ENCODE measurements around the gene ZBTB3.
"Not testable (repeated sequence)": the region's sequence is repeated elsewhere in the genome, so short reads cannot be mapped to it uniquely, and the experiment has no call there.

The ZBTB3 gene

GRCh38 chr11:62716206-62716605, 37.8 kb downstream of the ZBTB3 start:
- DNase-seq (ENCODE audit: low read depth): no peak

- DNase-seq (ENCODE audit: low read depth): no peak
These were observed 38.5 kb downstream of the ZBTB3 start for GRCh38 chr11:62715150-62716130.

DNA sequence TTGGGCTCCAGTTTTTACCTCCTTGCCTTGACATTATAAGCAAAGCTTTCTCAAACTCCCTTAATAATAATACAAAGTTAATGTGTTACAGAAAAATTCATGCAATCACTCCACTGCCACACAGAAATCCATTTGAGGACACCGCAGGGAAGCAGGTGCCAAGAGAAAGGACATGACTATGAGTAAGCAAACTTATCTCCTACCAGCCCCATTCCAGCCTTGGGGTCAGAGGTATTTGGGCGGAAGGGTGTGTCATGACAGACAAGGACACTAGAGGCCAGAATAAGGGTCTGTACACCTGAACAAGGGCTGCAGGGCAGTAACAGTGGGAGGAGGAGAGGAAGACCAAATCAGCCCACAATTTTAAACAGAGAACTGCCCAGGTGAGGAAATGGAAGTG, 40.6 kb downstream of the ZBTB3 start:
- DNase-seq (ENCODE audit: low read depth): no peak

DNA sequence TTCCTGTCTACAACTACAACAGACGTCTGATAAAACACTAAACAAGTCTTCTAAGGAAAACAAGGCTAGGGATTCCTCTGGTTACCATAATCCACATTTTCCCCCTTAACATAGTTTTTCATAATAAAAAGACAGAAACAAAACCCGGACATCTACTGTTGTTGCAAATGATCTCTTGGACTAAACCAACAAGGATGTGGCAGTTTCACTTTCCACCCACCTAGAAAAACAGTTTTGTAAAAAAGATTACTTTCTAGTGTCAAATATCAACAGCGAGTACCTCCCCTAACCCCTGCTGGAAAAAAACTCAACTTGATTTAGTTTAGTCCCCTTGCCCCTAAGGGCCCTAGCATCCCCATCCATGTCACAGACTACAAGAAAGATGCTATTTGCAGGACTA, 41.1 kb downstream of the ZBTB3 start:
- no peak for DNase-seq (ENCODE audit: low read depth)

- no peak for DNase-seq (ENCODE audit: low read depth)
These were observed 41.6 kb downstream of the ZBTB3 start for GRCh38 chr11:62712276-62712812.

GRCh38 chr11:62710001-62710345, 44.0 kb downstream of the ZBTB3 start:
- DNase-seq (ENCODE audit: low read depth): no peak

- peak; percentile 94 for DNase-seq (ENCODE audit: low read depth)
These were observed 44.5 kb downstream of the ZBTB3 start for GRCh38 chr11:62709247-62710000.

DNA sequence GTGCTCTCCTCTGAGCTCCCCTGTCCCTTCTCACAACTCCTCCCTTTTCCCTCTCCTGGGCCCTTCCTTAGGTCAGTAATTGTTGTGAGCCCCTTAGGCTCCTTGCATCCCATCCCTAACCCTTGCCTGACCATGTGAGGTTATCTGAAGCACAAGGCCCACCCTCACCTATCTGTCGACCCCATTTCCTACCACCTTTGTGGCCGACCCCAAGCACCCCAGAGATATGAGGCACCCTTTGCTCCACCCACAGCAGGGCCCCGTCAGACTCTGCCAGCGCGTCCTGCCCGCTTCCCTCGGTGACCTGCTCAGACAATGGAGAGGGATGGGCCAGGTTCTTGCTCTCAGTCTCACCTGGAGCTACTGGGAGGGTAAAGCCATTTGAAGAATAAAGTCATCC, 45.2 kb downstream of the ZBTB3 start:
- peak; percentile 34 for DNase-seq (ENCODE audit: low read depth)

- DNase-seq (ENCODE audit: low read depth): no peak
These were observed 45.6 kb downstream of the ZBTB3 start for GRCh38 chr11:62708392-62708791.

- no peak for DNase-seq (ENCODE audit: low read depth)
These were observed 46.6 kb downstream of the ZBTB3 start, which contains the start of the genes BSCL2 and GNG3 for GRCh38 chr11:62707277-62707861. BSCL2 (minus strand) TSS chr11:62707424; CDS start chr11:62707195, 229 bp downstream. GNG3 (plus strand) TSS chr11:62707676; CDS start chr11:62708296, 620 bp downstream.

DNA sequence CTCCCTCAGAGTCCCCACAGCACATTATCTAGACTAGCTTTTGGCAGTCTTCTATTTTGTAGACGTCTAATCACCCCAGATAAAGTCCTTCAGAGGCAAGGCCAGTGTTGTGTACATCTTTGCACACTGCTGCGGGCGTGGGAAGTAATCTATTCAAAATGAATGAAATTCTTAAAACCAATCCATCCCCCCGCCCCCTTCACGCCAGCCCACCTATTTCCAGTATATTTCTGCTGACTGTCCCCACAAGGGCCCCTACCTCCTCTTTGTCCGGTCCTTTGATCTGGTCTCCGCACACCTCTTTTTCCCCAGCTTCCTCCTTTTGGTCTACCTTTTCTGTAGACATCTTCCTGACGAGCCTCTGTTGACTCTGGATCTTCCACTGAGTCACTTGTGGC, 47.1 kb downstream of the ZBTB3 start:
- no peak for DNase-seq (ENCODE audit: low read depth)

- peak; percentile 92 for DNase-seq (ENCODE audit: low read depth)
These were observed 47.8 kb downstream of the ZBTB3 start for GRCh38 chr11:62705880-62706849.

DNA sequence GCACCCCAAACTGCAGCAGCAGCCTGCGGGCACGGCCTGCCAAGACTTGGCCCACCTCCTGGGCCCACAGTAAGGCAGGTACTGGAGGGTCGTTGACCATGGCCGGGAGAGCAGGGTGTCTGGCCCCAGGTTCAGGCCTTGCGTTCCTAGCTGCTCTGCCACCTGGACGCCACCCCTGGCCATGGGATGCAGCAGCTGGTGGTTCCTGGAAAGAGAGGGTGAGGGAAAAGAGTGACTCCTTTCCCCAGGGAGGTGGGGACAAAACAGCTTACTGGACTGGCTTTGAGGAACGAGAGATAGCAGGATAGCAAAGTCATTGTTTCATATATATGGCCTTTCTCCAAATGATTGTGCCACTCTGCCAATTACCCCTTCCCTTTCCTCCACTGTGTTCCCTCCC, 48.5 kb downstream of the ZBTB3 start:
- no peak for DNase-seq (ENCODE audit: low read depth)

GRCh38 chr11:62703921-62704320, 50.0 kb downstream of the ZBTB3 start:
- DNase-seq (ENCODE audit: low read depth): not testable (repeated sequence)

- no peak for DNase-seq (ENCODE audit: low read depth)
These were observed 51.7 kb downstream of the ZBTB3 start for GRCh38 chr11:62702246-62702645.
